GM12872 (cell line): Measurements from ENCODE around the gene ENTR1.

Experiments used
- CTCF ChIP-seq: IDR thresholded peaks from 3 replicates; pipeline ENCODE4 v1.5.1; 2011; ENCODE audit warnings: low read depth, mild to moderate bottlenecking, low read length, moderate library complexity; ENCODE audit not compliant: insufficient read depth

The ENTR1 gene

GRCh38 chr9:136389396-136389795 is 21.0 kb downstream of the ENTR1 start:
- no peak for TF ChIP-seq CTCF

GRCh38 chr9:136387217-136387616 is 23.2 kb downstream of the ENTR1 start:
- no peak for TF ChIP-seq CTCF

GRCh38 chr9:136386018-136386417 is 24.4 kb downstream of the ENTR1 start:
- no peak for TF ChIP-seq CTCF

DNA sequence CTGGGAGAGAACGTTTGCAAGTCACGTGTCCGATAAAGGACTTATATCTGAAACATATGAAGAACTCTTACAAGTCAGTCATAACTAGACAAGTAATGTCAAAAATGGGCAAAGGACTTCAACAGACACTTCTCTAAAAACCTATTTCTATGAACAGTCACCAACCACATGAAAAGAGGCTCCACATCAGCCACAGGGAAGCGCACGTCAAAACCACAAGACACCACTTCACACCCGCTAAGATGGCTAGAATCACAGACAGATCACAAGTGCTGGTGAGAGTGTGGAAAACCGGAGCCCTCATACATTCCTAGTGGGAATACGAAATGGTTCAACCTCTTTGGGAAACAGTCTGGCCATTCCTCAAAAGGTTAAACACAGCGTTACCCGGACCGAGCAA is 25.4 kb downstream of the ENTR1 start:
- TF ChIP-seq CTCF = no peak

- TF ChIP-seq CTCF = no peak
Measured at GRCh38 chr9:136383436-136383835, 27.0 kb downstream of the ENTR1 start.

- TF ChIP-seq CTCF = no peak
Measured at GRCh38 chr9:136381966-136382513, 28.4 kb downstream of the ENTR1 start.

GRCh38 chr9:136381311-136381710 is 29.1 kb downstream of the ENTR1 start:
- TF ChIP-seq CTCF = no peak
